ENCODE measurements around the gene RASD2.

DNA sequence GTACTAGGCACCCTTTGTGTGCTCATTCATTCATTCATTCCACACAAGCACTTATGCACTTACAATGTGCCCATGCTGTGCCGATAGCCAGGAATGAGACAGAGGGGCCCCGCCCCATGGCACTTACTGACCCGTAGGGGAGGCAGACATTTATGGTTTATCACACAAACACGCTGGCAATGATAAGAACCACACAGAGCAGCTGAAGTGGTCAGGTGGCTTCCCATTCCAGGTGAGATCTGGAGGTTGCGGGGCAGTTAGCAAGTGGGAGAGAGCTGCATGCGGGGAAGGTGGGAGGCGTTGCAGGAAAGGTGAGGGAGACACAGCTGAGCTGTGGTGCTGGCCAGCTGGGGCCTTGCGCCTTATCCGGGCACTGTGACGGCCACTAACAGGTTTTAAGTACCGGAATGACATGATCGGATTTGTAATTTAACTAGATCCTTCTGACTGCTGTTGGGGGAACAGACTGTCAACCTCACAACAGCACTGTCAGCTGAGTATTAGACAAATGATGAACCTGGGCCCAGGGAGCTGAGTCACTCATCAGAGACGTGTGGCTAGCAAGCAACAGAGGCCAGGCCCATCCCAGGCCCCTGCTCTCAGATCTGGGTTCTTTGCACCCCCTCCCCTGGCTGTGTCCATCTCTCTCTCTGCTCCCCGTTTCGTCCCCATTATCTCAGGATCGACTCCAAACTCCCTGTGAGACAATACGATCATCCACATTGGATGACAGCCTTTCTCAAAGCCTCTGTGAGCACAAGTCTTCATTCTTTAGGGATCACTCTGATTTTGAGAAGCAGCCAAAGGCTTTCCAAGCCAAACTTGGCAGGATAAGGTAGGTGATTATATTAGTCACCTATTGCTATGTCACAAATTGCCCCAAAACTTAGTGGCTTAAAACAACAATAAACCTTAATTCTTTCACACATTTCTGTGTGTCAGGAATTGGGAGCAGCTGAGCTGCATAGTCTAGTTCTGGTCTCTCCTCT, 28.4 kb downstream of the RASD2 start:
- TF ChIP-seq POLR2A (IDR thresholded peaks at IDR 0.05; ENCODE audit: low read depth, low read length) = no peak
- no peak for TF ChIP-seq POLR2AphosphoS5 (IDR thresholded peaks at IDR 0.05; ENCODE audit: low read depth, low read length)
